PC-9 (cell line): ENCODE results near the gene PACSIN1. TPM values are rescaled to one million over a fixed set of nuclear protein-coding genes. Genes with fewer than 3 reads are reported as not detected.

Experiments
- BruUV-seq: library from RNA; stranded (reverse); fragments of 400-500 nt; replicated peaks from 2 replicates; lab custom pipeline; 2021; lab: Mats Ljungman, UMichigan
- CTCF ChIA-PET: fragments of 300-600 bp; sonication (Branson Sonifier 250); formaldehyde crosslinking; loops from one replicate; lab custom pipeline; 2022; ENCODE audit warnings: antibody characterized with exemption; lab: Charles Lee
- POLR2A ChIA-PET: fragments of 300-600 bp; sonication (Branson Sonifier 250); formaldehyde crosslinking; loops from one replicate; lab custom pipeline; 2022; ENCODE audit warnings: antibody characterized with exemption; ENCODE audit not compliant: unreplicated experiment; lab: Charles Lee
- DNase-seq, 2 experiments: peaks; one replicate each; pipeline versions ENCODE4 v3.0.0 to v3.0.0-alpha.2; 2015 to 2022; ENCODE audit warnings: mixed read lengths in 1 of 2
- H2AFZ ChIP-seq: fragments of 200-600 bp; sonication (generic); 2 replicates; pipeline ENCODE4 v1.8.1; 2017; ENCODE audit warnings: antibody characterized with exemption
- H3F3A ChIP-seq: fragments of 200-600 bp; sonication (generic); 2 replicates; pipeline ENCODE4 v1.8.1; 2017; ENCODE audit warnings: antibody characterized with exemption, mild to moderate bottlenecking, low read depth; ENCODE audit not compliant: insufficient read depth
- H3K27ac ChIP-seq: fragments of 200-600 bp; sonication (generic); 2 replicates; pipeline ENCODE4 v1.6.1; 2016; ENCODE audit warnings: mixed run types
- H3K27me3 ChIP-seq: fragments of 200-600 bp; sonication (generic); 2 replicates; pipeline ENCODE4 v1.6.1; 2016; ENCODE audit warnings: low read depth, mixed run types; ENCODE audit not compliant: insufficient read depth
- H3K36me3 ChIP-seq: fragments of 200-600 bp; sonication (generic); 2 replicates; pipeline ENCODE4 v1.6.1; 2016; ENCODE audit warnings: low read depth, mixed run types
- H3K4me1 ChIP-seq: fragments of 200-600 bp; sonication (generic); replicated peaks from 2 replicates; pipeline ENCODE4 v1.6.1; 2016; ENCODE audit warnings: mixed run types; ENCODE audit not compliant: insufficient read depth
- H3K4me2 ChIP-seq: fragments of 200-600 bp; sonication (generic); 2 replicates; pipeline ENCODE4 v1.6.1; 2017; ENCODE audit warnings: mixed run types
- H3K4me3 ChIP-seq: fragments of 200-600 bp; sonication (generic); 2 replicates; pipeline ENCODE4 v1.6.1; 2016; ENCODE audit warnings: mixed run types
- H3K79me2 ChIP-seq: fragments of 200-600 bp; sonication (generic); 2 replicates; pipeline ENCODE4 v1.6.1; 2017; ENCODE audit warnings: low read depth, mixed run types
- H3K9me2 ChIP-seq: fragments of 200-600 bp; sonication (generic); 2 replicates; pipeline ENCODE4 v1.8.1; 2017; ENCODE audit warnings: mild to moderate bottlenecking; ENCODE audit not compliant: insufficient read depth
- H3K9me3 ChIP-seq: fragments of 200-600 bp; sonication (generic); 2 replicates; pipeline ENCODE4 v1.8.1; 2016; ENCODE audit warnings: low read depth; ENCODE audit not compliant: insufficient read depth
- H4K20me1 ChIP-seq: fragments of 200-600 bp; sonication (generic); 2 replicates; pipeline ENCODE4 v1.8.1; 2017; ENCODE audit not compliant: insufficient read depth
- CTCF ChIP-seq: fragments of 200-600 bp; sonication (generic); conservative IDR thresholded peaks from 2 replicates; pipeline ENCODE4 v1.6.1; 2017; ENCODE audit warnings: mixed run types, antibody characterized with exemption, mild to moderate bottlenecking, moderate library complexity
- EZH2 ChIP-seq: fragments of 200-600 bp; sonication (generic); IDR thresholded peaks from 2 replicates; pipeline ENCODE4 v1.8.0; 2017; ENCODE audit warnings: antibody characterized with exemption, low read depth
- intact Hi-C: fragments of 100-400 bp; cut with micrococcal nuclease; formaldehyde crosslinking; loops from one replicate; pipeline ENCODE4 v1.10.0; 2022; ENCODE audit not compliant: unreplicated experiment
- total RNA-seq: library from RNA; stranded (reverse); gene quantifications from 2 replicates; pipeline ENCODE4 v1.2.3, GENCODE V29; 2021

PACSIN1 gene
- total RNA-seq, 1 experiment from 2014 or later = 5.0 TPM

GRCh38 chr6:34524971-34525370 lies 59.1 kb downstream of the PACSIN1 start:
- ChIA-PET POLR2A (no interaction called here), CTCF (no interaction called here)
- H3K4me3 ChIP-seq = no peak overlapping the region
- H3K27ac ChIP-seq = no peak overlapping the region
- no peak overlapping the region for H3K4me2 ChIP-seq
- H3K4me1 ChIP-seq = peaks cover 12% of the 10 kb centered on the region
- H3K79me2 ChIP-seq = no peaks in the 10 kb centered on the region
- no peak for DNase-seq
- H3K27me3 ChIP-seq = no peaks in the 10 kb centered on the region
- no peaks in the 10 kb centered on the region for H3K9me3 ChIP-seq
- no peaks in the 10 kb centered on the region for H3K9me2 ChIP-seq
- BruUV-seq = no TSS peak
- H3F3A ChIP-seq = peaks cover 4% of the 10 kb centered on the region; the same call in 1 of the 2 replicates
- H4K20me1 ChIP-seq = no peaks in the 10 kb centered on the region
- H2AFZ ChIP-seq = no peak overlapping the region
- H3K36me3 ChIP-seq = no peaks in the 10 kb centered on the region
- intact Hi-C loops = loop anchor here (5.0 kb wide), 2 partner anchors 63 to 717 kb away; no protein-coding TSS in a partner anchor
- no peak for TF ChIP-seq EZH2
- no peak for TF ChIP-seq CTCF

- Histone ChIP-seq H3K4me2 (no peak overlapping the region), H3K36me3 (no peaks in the 10 kb centered on the region), H3K27me3 (no peaks in the 10 kb centered on the region), H3F3A (peaks cover 4% of the 10 kb centered on the region; the same call in 1 of the 2 replicates), H3K4me3 (no peak overlapping the region), H3K9me2 (no peaks in the 10 kb centered on the region), H3K27ac (no peak overlapping the region), H4K20me1 (no peaks in the 10 kb centered on the region), H2AFZ (no peak overlapping the region), H3K79me2 (no peaks in the 10 kb centered on the region), H3K4me1 (peaks cover 12% of the 10 kb centered on the region), H3K9me3 (no peaks in the 10 kb centered on the region)
- no peak for DNase-seq
- CTCF ChIA-PET = no interaction called here
- no TSS peak for BruUV-seq
- TF ChIP-seq CTCF = no peak
- no peak for TF ChIP-seq EZH2
- POLR2A ChIA-PET = no interaction called here
- intact Hi-C loops = loop anchor here (2.0 to 5.0 kb wide), 3 partner anchors 63 to 717 kb away; partner anchors contain the start of gene SMIM29
Observed at GRCh38 chr6:34525431-34526175, 59.7 kb downstream of the PACSIN1 start.

GRCh38 chr6:34526241-34526972 lies 60.5 kb downstream of the PACSIN1 start:
- TF ChIP-seq CTCF (no peak), EZH2 (no peak)
- H3K27ac ChIP-seq = no peak overlapping the region
- ChIA-PET CTCF (interaction anchor here (0.8 kb wide), 1 partner anchor 498 kb away, joined by 3 read pairs; no protein-coding TSS in a partner anchor), POLR2A (no interaction called here)
- H3K4me2 ChIP-seq = peak overlapping the region; percentile 84
- BruUV-seq = no TSS peak
- no peaks in the 10 kb centered on the region for H3K9me3 ChIP-seq
- intact Hi-C loops = loop anchor here (2.0 to 5.0 kb wide), 3 partner anchors 64 to 716 kb away; partner anchors contain the start of gene SMIM29
- no peaks in the 10 kb centered on the region for H3K79me2 ChIP-seq
- H3K27me3 ChIP-seq = no peaks in the 10 kb centered on the region
- no peak for DNase-seq
- peak overlapping the region; percentile 36; the same call in 1 of the 2 replicates for H3K4me3 ChIP-seq
- peaks cover 12% of the 10 kb centered on the region for H3K4me1 ChIP-seq
- H3F3A ChIP-seq = peaks cover 4% of the 10 kb centered on the region; the same call in 1 of the 2 replicates
- no peaks in the 10 kb centered on the region for H4K20me1 ChIP-seq
- H3K36me3 ChIP-seq = no peaks in the 10 kb centered on the region
- H3K9me2 ChIP-seq = no peaks in the 10 kb centered on the region
- peak overlapping the region; percentile 48; the same call in 1 of the 2 replicates for H2AFZ ChIP-seq
